Measurements from ENCODE around the gene C16orf89. TPM values are rescaled to one million over a fixed set of nuclear protein-coding genes. Genes with fewer than 3 reads are reported as not detected.

Gene C16orf89
- total RNA-seq, 1 donor from 2014 or later, result not detected

- DNase-seq (ENCODE audit: low spot score) (no peak), ATAC-seq (no peak)
These were observed 55.0 kb downstream of the C16orf89 start for GRCh38 chr16:5010576-5011329.

- DNase-seq (ENCODE audit: low spot score), result no peak
- ATAC-seq, result no peak
These were observed 57.4 kb downstream of the C16orf89 start for GRCh38 chr16:5008311-5008731.

GRCh38 chr16:5007256-5007655, 58.5 kb downstream of the C16orf89 start:
- DNase-seq (ENCODE audit: low spot score), result no peak

GRCh38 chr16:5006348-5007193, 59.2 kb downstream of the C16orf89 start:
- ATAC-seq (no peak), DNase-seq (ENCODE audit: low spot score) (no peak)

More at GRCh38 chr16:5007256-5007655, 58.5 kb downstream of the C16orf89 start:
- ATAC-seq, result no peak

GRCh38 chr16:5005916-5006315, 59.8 kb downstream of the C16orf89 start:
- no peak for DNase-seq (ENCODE audit: low spot score)

GRCh38 chr16:5004311-5004710, 61.4 kb downstream of the C16orf89 start:
- ATAC-seq, result no peak
- DNase-seq (ENCODE audit: low spot score), result no peak

More at GRCh38 chr16:5005916-5006315, 59.8 kb downstream of the C16orf89 start:
- no peak for ATAC-seq

- ATAC-seq, result no peak
- DNase-seq (ENCODE audit: low spot score), result no peak
These were observed 61.9 kb downstream of the C16orf89 start for GRCh38 chr16:5003828-5004227.

- no peak for DNase-seq (ENCODE audit: low spot score)
- ATAC-seq, result no peak
These were observed 62.5 kb downstream of the C16orf89 start for GRCh38 chr16:5003211-5003610.

GRCh38 chr16:5002699-5003143, 63.0 kb downstream of the C16orf89 start:
- ATAC-seq, result no peak
- no peak for DNase-seq (ENCODE audit: low spot score)

- DNase-seq (ENCODE audit: low spot score) (no peak), ATAC-seq (no peak)
These were observed 63.8 kb downstream of the C16orf89 start for GRCh38 chr16:5001986-5002385.

- DNase-seq (ENCODE audit: low spot score) (no peak), ATAC-seq (no peak)
These were observed 64.2 kb downstream of the C16orf89 start for GRCh38 chr16:5001571-5001970.

GRCh38 chr16:5000573-5001001, 65.2 kb downstream of the C16orf89 start:
- ATAC-seq (no peak), DNase-seq (ENCODE audit: low spot score) (no peak)

- DNase-seq (ENCODE audit: low spot score), result no peak
These were observed 70.9 kb downstream of the C16orf89 start for GRCh38 chr16:4994719-4995434.

More at GRCh38 chr16:4994719-4995434, 70.9 kb downstream of the C16orf89 start:
- no peak for ATAC-seq

Other genes with a start within 250 kb of the C16orf89 start
- 47.1 TPM for gene GLYR1, start 218.7 kb downstream of the C16orf89 start, total RNA-seq
- gene UBN1, start 218.5 kb downstream of the C16orf89 start, total RNA-seq, result 18.9 TPM
- 26.4 TPM for gene PPL, start 128.8 kb downstream of the C16orf89 start, total RNA-seq
- gene SEC14L5, start 107.6 kb downstream of the C16orf89 start, total RNA-seq, result 0.33 TPM
- gene NAGPA, start 32.0 kb downstream of the C16orf89 start, total RNA-seq, result 7.1 TPM
- gene ALG1, start 5.9 kb upstream of the C16orf89 start, total RNA-seq, result 14.9 TPM
- gene EEF2KMT, start 31.8 kb upstream of the C16orf89 start, total RNA-seq, result 5.0 TPM